K562 (cell line): ENCODE data around the gene BCL2L1. TPM values are rescaled to one million over a fixed set of nuclear protein-coding genes. Genes with fewer than 3 reads are reported as not detected.
A peak's percentile ranks its signal among the peaks of the same experiment; 100 is the strongest.

Source experiments
- ADNP ChIP-seq: fragments of 200-800 bp; sonication (Bioruptor generic); IDR thresholded peaks from 2 replicates; pipeline ENCODE4 v1.6.1; 2016; ENCODE audit warnings: missing genetic modification characterization, missing compliant biosample characterization
- DDX20 ChIP-seq: fragments of 450-650 bp; IDR thresholded peaks from 2 replicates; pipeline ENCODE4 v1.6.1; 2016; ENCODE audit warnings: missing genetic modification characterization, low read depth, mild to moderate bottlenecking, missing compliant biosample characterization, moderate library complexity
- ILF3 ChIP-seq: fragments of 450-650 bp; IDR thresholded peaks from 2 replicates; pipeline ENCODE4 v1.6.1; 2018; ENCODE audit warnings: antibody characterized with exemption, mild to moderate bottlenecking, moderate library complexity, borderline replicate concordance
- MAFG ChIP-seq: fragments of 450-650 bp; conservative IDR thresholded peaks from 2 replicates; pipeline ENCODE4 v1.6.1; 2016; ENCODE audit warnings: missing genetic modification characterization, missing compliant biosample characterization
- MEIS2 ChIP-seq: fragments of 450-650 bp; IDR thresholded peaks from 2 replicates; pipeline ENCODE4 v1.6.1; 2014; ENCODE audit warnings: mild to moderate bottlenecking; ENCODE audit not compliant: partially characterized antibody
- MXI1 ChIP-seq: IDR thresholded peaks from 2 replicates; pipeline ENCODE4 v1.6.1; 2011; ENCODE audit warnings: low read depth, mild to moderate bottlenecking, improper control_type of control experiment, low read length
- RBM39 ChIP-seq: fragments of 200-400 bp; formaldehyde crosslinking; optimal IDR thresholded peaks from 2 replicates; pipeline ENCODE3; 2018; ENCODE audit warnings: low read depth, low read length
- SMARCA4 ChIP-seq: fragments of 450-650 bp; IDR thresholded peaks from 2 replicates; pipeline ENCODE4 v1.6.1; 2016
- SMARCA5 ChIP-seq: fragments of 450-650 bp; IDR thresholded peaks from 2 replicates; pipeline ENCODE4 v1.6.1; 2016
- ZNF445 ChIP-seq: fragments of 250-450 bp; sonication (Bioruptor Pico); IDR thresholded peaks from 2 replicates; pipeline ENCODE4 v1.4.0; 2020; ENCODE audit warnings: low read depth, mild to moderate bottlenecking, moderate library complexity
- polyA plus RNA-seq, 8 experiments: library from polyadenylated mRNA; depleted of rRNA in 4 of 8; stranded (reverse) in 5 of 8; unstranded in 3 of 8; fragments of >200 nt; fragmentation: Nextera tagmentation in 2 of 8; fragmentation: Illumina TruSeq in 1 of 8; extraction: Ambion mirVana in 2 of 8; extraction: Trizol in 1 of 8; gene quantifications; 2 replicates each; pipeline versions ENCODE4 v1.2.1 to v1.2.3, GENCODE V29; 2011 to 2014; ENCODE audit warnings: inconsistent platforms in 1 of 8, missing spikeins in 1 of 8
- total RNA-seq, 7 experiments: library from RNA; depleted of rRNA in 6 of 7; stranded (reverse); fragments of >200 nt in 6 of 7; fragmentation: Illumina TruSeq in 2 of 7; extraction: Trizol in 2 of 7; gene quantifications; 2 replicates each; pipeline versions ENCODE4 v1.2.1 to v1.2.3, GENCODE V29; 2011 to 2021; ENCODE audit warnings: low replicate concordance in 1 of 7
- TF ChIP-seq, protein P1 (sequence below): sonication (generic); formaldehyde crosslinking; IDR thresholded peaks from 2 replicates; pipeline ENCODE4 v1.8.0; 2022; ENCODE audit warnings: mild to moderate bottlenecking, missing genetic modification reagents
- TF ChIP-seq, protein P2 (sequence below): fragments of 250-450 bp; sonication (Bioruptor Pico); IDR thresholded peaks from 2 replicates; pipeline ENCODE4 v1.6.1; 2021; ENCODE audit warnings: mild to moderate bottlenecking
- TF ChIP-seq, protein P3 (sequence below), 2 experiments: fragments of 450-650 bp in 1 of 2; sonication (generic) in 1 of 2; formaldehyde crosslinking; conservative IDR thresholded peaks; 2 replicates each; pipeline versions ENCODE4 v1.4.0 to v1.8.1; 2020 to 2022; ENCODE audit warnings: mild to moderate bottlenecking in 1 of 2, missing genetic modification reagents in 1 of 2
- TF ChIP-seq, protein P4 (sequence below): fragments of 200-800 bp; sonication (Bioruptor generic); IDR thresholded peaks from 2 replicates; pipeline ENCODE4 v1.6.1; 2017; ENCODE audit warnings: missing genetic modification characterization, missing compliant biosample characterization
- TF ChIP-seq, protein P5 (sequence below): sonication (generic); formaldehyde crosslinking; IDR thresholded peaks from 2 replicates; pipeline ENCODE4 v1.8.1; 2023; ENCODE audit warnings: mild to moderate bottlenecking, missing genetic modification reagents

The BCL2L1 gene
- total and polyA plus RNA-seq, 9 of the 15 experiments (the other 6 are each of a cell fraction or from before 2014, with no cell fraction given), result 3.3 to 182 (median 120) TPM

DNA sequence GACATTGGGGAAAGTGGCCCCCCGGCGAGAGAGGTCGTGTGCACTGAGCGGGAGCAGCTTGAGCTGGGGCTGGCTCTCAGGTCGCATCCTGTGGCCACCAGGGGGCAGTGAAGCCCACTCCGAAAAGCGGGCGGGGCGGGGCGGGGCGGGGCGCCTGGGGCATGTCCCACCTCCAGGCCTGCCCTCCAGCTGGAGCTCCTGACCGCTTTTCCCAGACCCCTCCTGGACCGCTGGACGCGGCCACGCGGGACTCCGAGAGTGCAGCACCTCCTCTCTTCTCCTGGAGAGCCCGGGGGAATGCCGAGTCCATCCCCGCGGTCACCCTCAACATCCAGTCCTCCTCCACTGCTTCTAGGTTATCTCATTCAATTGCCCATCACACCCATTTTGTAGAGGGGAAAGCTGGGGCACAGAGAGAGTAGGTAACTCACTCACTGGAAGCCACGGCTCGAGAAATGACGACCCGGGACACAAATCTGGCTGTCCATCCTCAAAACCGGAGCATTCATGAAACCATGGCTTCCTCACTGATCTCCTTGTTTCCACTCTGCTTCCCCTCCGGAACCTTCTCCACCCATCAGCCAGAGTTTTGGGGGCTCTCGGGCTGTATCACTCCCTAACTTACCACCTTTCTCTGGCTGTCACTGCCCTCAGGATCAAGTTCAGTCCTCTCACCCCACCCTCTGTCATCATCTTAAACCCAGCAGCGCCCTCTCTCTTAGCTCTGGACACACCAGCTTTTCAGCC is 60.9 kb downstream of the BCL2L1 start (continued):
- TF ChIP-seq ILF3 (no peak; the same call in 1 of the 2 replicates), MXI1 (0 out of 2 replicates have a peak, but pooled peaks have one; percentile 36), ADNP (tag) (peak; percentile 94), ZNF445 (CRISPR knock-in tag) (no peak), MAFG (no peak), MEIS2 (peak; percentile 53), DDX20 (tag) (0 out of 2 replicates have a peak, but pooled peaks have one; percentile 17), SMARCA5 (peak; percentile 85), RBM39 (no peak), SMARCA4 (peak; percentile 16; the same call in 1 of the 2 replicates)
- TF ChIP-seq, protein P1, sequence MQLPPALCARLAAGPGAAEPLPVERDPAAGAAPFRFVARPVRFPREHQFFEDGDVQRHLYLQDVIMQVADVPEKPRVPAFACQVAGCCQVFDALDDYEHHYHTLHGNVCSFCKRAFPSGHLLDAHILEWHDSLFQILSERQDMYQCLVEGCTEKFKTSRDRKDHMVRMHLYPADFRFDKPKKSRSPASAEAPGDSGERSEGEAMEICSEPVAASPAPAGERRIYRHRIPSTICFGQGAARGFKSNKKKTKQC, result no peak
- TF ChIP-seq, protein P2, sequence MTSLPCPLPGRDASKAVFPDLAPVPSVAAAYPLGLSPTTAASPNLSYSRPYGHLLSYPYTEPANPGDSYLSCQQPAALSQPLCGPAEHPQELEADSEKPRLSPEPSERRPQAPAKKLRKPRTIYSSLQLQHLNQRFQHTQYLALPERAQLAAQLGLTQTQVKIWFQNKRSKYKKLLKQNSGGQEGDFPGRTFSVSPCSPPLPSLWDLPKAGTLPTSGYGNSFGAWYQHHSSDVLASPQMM (CRISPR knock-in tag), result peak; percentile 61; the same call in 1 of the 2 replicates
- TF ChIP-seq, protein P3, sequence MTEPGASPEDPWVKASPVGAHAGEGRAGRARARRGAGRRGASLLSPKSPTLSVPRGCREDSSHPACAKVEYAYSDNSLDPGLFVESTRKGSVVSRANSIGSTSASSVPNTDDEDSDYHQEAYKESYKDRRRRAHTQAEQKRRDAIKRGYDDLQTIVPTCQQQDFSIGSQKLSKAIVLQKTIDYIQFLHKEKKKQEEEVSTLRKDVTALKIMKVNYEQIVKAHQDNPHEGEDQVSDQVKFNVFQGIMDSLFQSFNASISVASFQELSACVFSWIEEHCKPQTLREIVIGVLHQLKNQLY (CRISPR knock-in tag; conservative IDR thresholded peaks at IDR 0.05), result no peak
- TF ChIP-seq, protein P4, sequence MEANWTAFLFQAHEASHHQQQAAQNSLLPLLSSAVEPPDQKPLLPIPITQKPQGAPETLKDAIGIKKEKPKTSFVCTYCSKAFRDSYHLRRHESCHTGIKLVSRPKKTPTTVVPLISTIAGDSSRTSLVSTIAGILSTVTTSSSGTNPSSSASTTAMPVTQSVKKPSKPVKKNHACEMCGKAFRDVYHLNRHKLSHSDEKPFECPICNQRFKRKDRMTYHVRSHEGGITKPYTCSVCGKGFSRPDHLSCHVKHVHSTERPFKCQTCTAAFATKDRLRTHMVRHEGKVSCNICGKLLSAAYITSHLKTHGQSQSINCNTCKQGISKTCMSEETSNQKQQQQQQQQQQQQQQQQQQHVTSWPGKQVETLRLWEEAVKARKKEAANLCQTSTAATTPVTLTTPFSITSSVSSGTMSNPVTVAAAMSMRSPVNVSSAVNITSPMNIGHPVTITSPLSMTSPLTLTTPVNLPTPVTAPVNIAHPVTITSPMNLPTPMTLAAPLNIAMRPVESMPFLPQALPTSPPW (CRISPR knock-in tag), result peak; percentile 93
- TF ChIP-seq, protein P5, sequence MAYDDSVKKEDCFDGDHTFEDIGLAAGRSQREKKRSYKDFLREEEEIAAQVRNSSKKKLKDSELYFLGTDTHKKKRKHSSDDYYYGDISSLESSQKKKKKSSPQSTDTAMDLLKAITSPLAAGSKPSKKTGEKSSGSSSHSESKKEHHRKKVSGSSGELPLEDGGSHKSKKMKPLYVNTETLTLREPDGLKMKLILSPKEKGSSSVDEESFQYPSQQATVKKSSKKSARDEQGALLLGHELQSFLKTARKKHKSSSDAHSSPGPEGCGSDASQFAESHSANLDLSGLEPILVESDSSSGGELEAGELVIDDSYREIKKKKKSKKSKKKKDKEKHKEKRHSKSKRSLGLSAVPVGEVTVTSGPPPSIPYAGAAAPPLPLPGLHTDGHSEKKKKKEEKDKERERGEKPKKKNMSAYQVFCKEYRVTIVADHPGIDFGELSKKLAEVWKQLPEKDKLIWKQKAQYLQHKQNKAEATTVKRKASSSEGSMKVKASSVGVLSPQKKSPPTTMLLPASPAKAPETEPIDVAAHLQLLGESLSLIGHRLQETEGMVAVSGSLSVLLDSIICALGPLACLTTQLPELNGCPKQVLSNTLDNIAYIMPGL (CRISPR knock-in tag), result no peak
